Stimulated activated CD8-positive, alpha-beta memory T cell treated with anti-CD3 and anti-CD28 coated beads, Interleukin-12 subunit alpha, Interleukin-12 subunit beta, amount 100 ng/mL, for 1 hour (primary cell): ENCODE measurements around the gene GPR146.

Source experiments
- DNase-seq: peaks from one replicate; pipeline ENCODE4 v3.0.0-alpha.2; 2020; ENCODE audit warnings: low read depth

GPR146 gene

GRCh38 chr7:1011297-1012003 lies 32.9 kb upstream of the GPR146 start:
- DNase-seq: no peak

GRCh38 chr7:1012004-1012715 lies 32.2 kb upstream of the GPR146 start:
- no peak for DNase-seq

GRCh38 chr7:1012716-1013095 lies 31.6 kb upstream of the GPR146 start:
- DNase-seq: no peak

- DNase-seq: no peak
These were observed 30.8 kb upstream of the GPR146 start for GRCh38 chr7:1013581-1013980.

- DNase-seq: no peak
These were observed 29.7 kb upstream of the GPR146 start for GRCh38 chr7:1014681-1015080.

GRCh38 chr7:1015196-1016121 lies 28.9 kb upstream of the GPR146 start:
- DNase-seq: no peak

GRCh38 chr7:1016577-1017531 lies 27.5 kb upstream of the GPR146 start:
- no peak for DNase-seq

- no peak for DNase-seq
These were observed 26.6 kb upstream of the GPR146 start for GRCh38 chr7:1017586-1018333.

- no peak for DNase-seq
These were observed 26.0 kb upstream of the GPR146 start for GRCh38 chr7:1018334-1018695.

GRCh38 chr7:1019255-1019785 lies 25.0 kb upstream of the GPR146 start:
- no peak for DNase-seq

- DNase-seq: no peak
These were observed 24.3 kb upstream of the GPR146 start for GRCh38 chr7:1019789-1020610.

- DNase-seq: no peak
These were observed 23.5 kb upstream of the GPR146 start for GRCh38 chr7:1020849-1021251.

GRCh38 chr7:1021366-1021765 lies 23.0 kb upstream of the GPR146 start:
- no peak for DNase-seq

GRCh38 chr7:1021931-1022330 lies 22.4 kb upstream of the GPR146 start:
- DNase-seq: no peak

- no peak for DNase-seq
These were observed 22.0 kb upstream of the GPR146 start for GRCh38 chr7:1022356-1022755.

GRCh38 chr7:1022801-1023465 lies 21.4 kb upstream of the GPR146 start:
- DNase-seq: no peak

- DNase-seq: no peak
These were observed 20.0 kb upstream of the GPR146 start for GRCh38 chr7:1024331-1024841.

- no peak for DNase-seq
These were observed 19.2 kb upstream of the GPR146 start for GRCh38 chr7:1024876-1025742.
